ENCODE results near the gene GALR3.
A peak's percentile ranks its signal among the peaks of the same experiment; 100 is the strongest.

The GALR3 gene

DNA sequence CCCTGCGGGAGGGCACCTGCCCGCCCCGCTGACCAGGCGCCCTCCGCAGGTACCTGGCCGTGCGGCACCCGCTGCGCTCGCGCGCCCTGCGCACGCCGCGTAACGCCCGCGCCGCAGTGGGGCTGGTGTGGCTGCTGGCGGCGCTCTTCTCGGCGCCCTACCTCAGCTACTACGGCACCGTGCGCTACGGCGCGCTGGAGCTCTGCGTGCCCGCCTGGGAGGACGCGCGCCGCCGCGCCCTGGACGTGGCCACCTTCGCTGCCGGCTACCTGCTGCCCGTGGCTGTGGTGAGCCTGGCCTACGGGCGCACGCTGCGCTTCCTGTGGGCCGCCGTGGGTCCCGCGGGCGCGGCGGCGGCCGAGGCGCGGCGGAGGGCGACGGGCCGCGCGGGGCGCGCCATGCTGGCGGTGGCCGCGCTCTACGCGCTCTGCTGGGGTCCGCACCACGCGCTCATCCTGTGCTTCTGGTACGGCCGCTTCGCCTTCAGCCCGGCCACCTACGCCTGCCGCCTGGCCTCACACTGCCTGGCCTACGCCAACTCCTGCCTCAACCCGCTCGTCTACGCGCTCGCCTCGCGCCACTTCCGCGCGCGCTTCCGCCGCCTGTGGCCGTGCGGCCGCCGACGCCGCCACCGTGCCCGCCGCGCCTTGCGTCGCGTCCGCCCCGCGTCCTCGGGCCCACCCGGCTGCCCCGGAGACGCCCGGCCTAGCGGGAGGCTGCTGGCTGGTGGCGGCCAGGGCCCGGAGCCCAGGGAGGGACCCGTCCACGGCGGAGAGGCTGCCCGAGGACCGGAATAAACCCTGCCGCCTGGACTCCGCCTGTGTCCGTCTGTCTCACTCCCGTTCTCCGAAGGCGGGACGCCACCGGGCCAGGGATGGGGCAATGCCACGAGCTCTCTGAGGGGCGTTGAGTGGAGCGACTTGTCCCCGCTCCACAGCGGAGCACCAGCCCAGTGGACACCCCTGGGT, 1.8 kb downstream of the GALR3 start:
- peaks cover 6% of the 10 kb centered on the region for H3K36me3 Mint-ChIP-seq
- H3K9me3 Mint-ChIP-seq: no peaks in the 10 kb centered on the region
- H3K27me3 Mint-ChIP-seq: peaks cover 16% of the 10 kb centered on the region
- peak overlapping the region; percentile 65 for H3K4me3 Mint-ChIP-seq
- peaks cover 2% of the 10 kb centered on the region for H3K4me1 Mint-ChIP-seq
- no peak overlapping the region for H3K27ac Mint-ChIP-seq
- DNase-seq (ENCODE audit: low spot score in 2 of 2): no peak
- peak; percentile 53 for ATAC-seq (ENCODE audit: low read depth)

DNA sequence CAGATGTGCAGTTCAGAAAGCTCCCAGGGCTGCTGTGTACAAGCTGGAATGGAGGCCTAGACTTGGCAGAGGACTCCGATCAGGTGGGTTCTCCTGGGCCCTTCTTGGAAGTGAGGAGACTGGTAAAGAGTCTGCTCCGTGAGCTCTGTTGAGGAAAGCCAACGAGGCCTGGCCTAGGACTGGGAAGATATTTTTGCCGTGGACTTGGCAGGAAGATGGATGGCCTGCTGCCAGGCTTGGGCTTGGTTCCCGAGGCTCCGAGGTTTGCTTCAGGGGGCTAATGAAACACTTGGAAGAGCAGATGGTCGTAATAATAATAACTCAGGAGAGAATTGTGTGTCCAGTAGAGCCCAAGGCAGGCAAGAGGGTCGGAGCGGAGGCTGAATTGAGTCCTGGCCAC, 3.9 kb downstream of the GALR3 start:
- DNase-seq (ENCODE audit: low spot score in 2 of 2) (no peak), ATAC-seq (ENCODE audit: low read depth) (no peak)
- Mint-ChIP-seq H3K27me3 (peaks cover 11% of the 10 kb centered on the region), H3K36me3 (peaks cover 16% of the 10 kb centered on the region), H3K4me3 (no peak overlapping the region), H3K9me3 (no peaks in the 10 kb centered on the region), H3K4me1 (peaks cover 2% of the 10 kb centered on the region), H3K27ac (no peak overlapping the region)

DNA sequence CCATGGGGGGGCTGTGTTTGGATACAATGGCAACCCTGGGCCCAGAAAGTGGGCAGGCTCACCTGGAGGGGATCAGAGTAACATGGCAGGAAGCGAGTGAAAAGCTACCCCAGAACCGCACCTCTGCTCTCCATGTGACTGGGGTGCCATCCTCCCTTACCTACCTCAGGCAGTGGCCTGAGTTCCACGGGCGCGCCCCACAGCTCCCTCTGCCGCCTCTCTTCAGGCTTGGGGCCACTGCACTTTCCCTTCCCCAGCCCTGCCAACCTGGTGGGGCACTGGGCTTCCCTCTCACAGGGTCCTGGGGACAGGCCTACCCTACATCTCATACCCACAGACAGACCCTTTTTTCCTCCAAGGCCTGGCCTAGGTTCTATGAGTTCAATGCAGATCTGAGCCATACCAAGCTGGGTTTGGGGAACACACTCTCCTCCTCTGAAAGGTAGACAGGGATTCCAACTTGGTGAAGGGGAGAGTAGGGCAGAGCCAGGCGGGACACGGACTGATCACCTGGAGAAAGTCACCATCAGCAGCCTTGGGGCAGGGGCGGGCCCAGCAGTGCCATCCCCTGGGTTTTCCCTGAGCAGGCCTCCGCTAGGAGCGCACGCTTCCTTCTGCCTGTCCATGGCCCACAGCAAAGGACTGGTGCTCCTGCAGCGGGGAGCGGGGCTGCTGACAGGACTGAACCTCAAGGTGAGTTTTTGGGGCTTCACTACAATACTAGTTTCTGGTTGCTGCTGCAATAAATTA, 7.1 kb downstream of the GALR3 start:
- ATAC-seq (ENCODE audit: low read depth): no peak
- H3K4me3 Mint-ChIP-seq: no peak overlapping the region
- H3K36me3 Mint-ChIP-seq: peaks cover 24% of the 10 kb centered on the region
- no peak overlapping the region for H3K27ac Mint-ChIP-seq
- no peak for DNase-seq (ENCODE audit: low spot score in 2 of 2)
- H3K27me3 Mint-ChIP-seq: peaks cover 2% of the 10 kb centered on the region
- H3K4me1 Mint-ChIP-seq: no peaks in the 10 kb centered on the region
- H3K9me3 Mint-ChIP-seq: no peaks in the 10 kb centered on the region

DNA sequence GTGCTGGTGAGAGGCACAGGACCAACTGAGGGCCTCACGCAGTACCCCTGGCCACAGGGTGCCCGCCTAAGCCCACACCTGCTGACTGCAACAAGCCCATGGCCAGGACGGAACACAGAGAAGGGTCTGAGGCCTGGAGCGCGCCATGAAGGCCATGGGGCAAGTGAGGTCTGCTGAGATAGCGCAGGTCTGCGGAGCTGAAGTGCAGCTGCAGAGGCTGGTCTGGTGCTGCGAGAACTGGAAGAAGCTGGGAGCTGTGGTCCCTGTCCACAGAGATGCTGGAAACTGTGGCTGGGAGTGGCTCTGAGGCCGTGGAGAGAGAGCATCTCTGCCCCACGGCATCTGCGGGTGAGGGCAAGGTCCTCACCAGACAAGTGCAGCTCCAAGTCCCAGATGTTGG, 8.3 kb downstream of the GALR3 start:
- no peaks in the 10 kb centered on the region for H3K9me3 Mint-ChIP-seq
- no peak for ATAC-seq (ENCODE audit: low read depth)
- H3K27ac Mint-ChIP-seq: no peak overlapping the region
- H3K4me1 Mint-ChIP-seq: no peaks in the 10 kb centered on the region
- H3K27me3 Mint-ChIP-seq: no peaks in the 10 kb centered on the region
- DNase-seq (ENCODE audit: low spot score in 2 of 2): no peak
- H3K4me3 Mint-ChIP-seq: no peak overlapping the region
- H3K36me3 Mint-ChIP-seq: peaks cover 24% of the 10 kb centered on the region

DNA sequence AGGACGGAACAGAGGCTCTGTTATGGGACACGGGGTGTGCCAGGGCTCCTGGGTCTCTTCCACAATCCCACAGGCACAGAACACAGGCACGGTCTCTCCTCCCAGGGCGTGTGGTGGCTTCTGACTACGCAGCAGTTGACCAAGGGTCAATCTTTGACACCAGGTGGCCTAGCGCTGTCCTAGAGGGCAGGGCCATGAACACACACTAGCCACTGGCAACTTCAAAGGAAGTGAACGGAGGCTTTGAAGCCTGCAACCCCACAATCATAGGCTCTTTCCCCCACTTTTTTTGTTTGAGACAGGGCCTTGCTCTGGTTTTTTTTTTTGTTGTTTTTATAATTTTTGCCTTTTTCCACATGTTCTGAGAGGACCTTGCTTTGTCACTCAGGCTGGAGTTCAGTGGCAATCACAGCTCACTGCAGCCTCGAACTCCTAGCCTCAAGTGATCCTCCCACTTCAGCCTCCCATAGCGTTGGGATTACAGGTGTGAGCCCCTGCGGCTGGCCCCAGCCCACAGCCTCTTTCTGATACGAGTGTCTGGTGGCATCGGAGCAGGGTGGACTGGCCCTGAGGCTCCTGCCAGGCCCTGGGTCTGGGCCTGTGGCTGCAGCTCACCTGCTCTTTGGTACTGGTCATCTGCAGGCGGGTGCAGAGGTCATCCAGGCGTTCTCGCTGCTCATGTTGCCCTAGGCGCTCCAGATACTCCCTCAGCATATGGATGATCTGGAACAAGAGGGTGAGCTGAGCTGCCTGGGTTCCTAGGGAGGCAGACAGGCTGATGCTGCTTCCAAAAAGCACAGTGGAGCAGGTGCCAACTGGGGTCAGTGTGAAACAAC, 9.1 kb downstream of the GALR3 start:
- Mint-ChIP-seq H3K9me3 (no peaks in the 10 kb centered on the region), H3K4me1 (no peaks in the 10 kb centered on the region), H3K27ac (no peak overlapping the region), H3K36me3 (peaks cover 29% of the 10 kb centered on the region), H3K27me3 (no peaks in the 10 kb centered on the region), H3K4me3 (no peak overlapping the region)
- DNase-seq (ENCODE audit: low spot score in 2 of 2): no peak
- ATAC-seq (ENCODE audit: low read depth): no peak

DNA sequence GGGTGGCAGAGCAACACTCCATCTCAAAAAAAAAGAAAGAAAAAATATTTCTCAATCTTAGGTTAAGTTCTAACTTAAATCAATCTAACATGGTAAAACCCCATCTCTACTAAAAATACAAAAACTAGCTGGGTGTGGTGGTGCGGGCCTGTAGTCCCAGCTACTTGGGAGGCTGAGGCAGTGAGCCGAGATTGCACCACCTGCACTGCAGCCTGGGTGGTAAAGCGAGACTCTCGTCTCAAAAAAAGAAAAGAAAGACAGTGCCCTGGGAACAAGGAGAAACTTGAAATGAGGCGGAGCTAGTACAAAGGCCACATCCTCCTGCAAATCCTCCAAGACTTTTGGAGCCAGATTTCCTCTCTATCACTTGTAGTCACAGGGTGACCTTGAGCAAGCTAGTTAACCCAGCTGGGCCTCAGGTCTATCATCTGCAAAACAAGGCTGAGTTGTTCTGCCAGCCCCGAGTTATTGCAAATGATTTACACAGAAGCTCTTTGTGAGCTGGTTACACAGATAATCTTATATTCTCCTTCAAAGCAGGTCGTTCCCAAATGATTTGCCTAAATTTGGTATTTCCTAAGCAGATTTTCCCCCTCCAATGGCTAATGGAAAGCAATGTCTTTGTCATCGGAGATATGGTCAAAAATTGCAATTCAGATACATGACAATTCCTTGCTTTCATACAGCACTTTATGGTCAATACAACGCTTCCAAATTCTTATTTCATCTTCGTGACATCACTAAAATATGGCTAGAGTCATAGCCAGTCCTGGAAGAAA, 19.0 kb downstream of the GALR3 start:
- Mint-ChIP-seq H3K36me3 (peaks cover 5% of the 10 kb centered on the region), H3K27me3 (no peaks in the 10 kb centered on the region), H3K9me3 (no peaks in the 10 kb centered on the region), H3K4me1 (peaks cover 8% of the 10 kb centered on the region), H3K4me3 (no peak overlapping the region), H3K27ac (no peak overlapping the region)
- no peak for DNase-seq (ENCODE audit: low spot score in 2 of 2)
- no peak for ATAC-seq (ENCODE audit: low read depth)

DNA sequence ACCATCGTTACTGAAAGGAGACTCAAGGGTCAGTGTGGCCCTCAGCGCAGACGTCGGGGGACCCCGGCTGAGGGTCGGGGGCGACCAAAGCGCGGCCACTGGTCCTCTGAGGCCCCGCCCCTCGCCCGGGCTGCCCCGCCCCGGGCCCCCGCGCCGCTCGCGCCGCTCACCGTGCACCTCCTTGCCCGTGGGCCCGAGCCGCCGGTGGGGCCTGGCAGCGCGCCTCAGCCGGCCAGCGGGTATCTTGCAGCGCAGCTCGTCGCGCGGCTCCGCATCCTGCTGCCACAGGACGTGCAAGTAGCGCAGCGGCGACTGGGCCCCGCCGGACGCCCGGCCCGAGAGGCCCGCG, 20.5 kb downstream of the GALR3 start:
- no peak for DNase-seq (ENCODE audit: low spot score in 2 of 2)
- ATAC-seq (ENCODE audit: low read depth): peak; percentile 30
- H3K27ac Mint-ChIP-seq: peak overlapping the region; percentile 65
- no peaks in the 10 kb centered on the region for H3K9me3 Mint-ChIP-seq
- peak overlapping the region; percentile 85 for H3K4me3 Mint-ChIP-seq
- peaks cover 11% of the 10 kb centered on the region for H3K4me1 Mint-ChIP-seq
- H3K36me3 Mint-ChIP-seq: peaks cover 2% of the 10 kb centered on the region
- H3K27me3 Mint-ChIP-seq: no peaks in the 10 kb centered on the region

DNA sequence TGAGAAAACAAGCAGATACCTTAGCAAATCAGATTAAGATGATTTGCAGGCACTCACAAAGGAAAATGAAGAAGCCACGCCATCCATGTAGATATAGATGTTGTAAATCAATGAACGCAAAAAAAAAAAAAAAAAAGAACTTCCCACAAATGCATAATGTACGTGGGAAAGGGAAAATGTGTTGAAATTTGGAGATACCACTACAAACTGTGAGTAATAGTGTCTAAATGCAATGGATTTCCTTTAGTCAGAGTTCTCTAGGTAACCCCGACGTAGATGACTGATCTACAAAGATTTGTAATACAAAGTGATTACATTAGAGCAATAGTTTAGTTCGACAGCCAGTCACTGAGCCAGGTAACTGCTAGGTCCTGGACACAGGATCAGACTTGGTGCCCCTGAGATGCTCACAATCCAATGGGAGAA, 21.7 kb downstream of the GALR3 start:
- no peak for ATAC-seq (ENCODE audit: low read depth)
- H3K27ac Mint-ChIP-seq: no peak overlapping the region
- no peaks in the 10 kb centered on the region for H3K27me3 Mint-ChIP-seq
- peak overlapping the region; percentile 81 for H3K4me3 Mint-ChIP-seq
- no peaks in the 10 kb centered on the region for H3K9me3 Mint-ChIP-seq
- peaks cover 2% of the 10 kb centered on the region for H3K36me3 Mint-ChIP-seq
- DNase-seq (ENCODE audit: low spot score in 2 of 2): no peak
- peaks cover 15% of the 10 kb centered on the region for H3K4me1 Mint-ChIP-seq

DNA sequence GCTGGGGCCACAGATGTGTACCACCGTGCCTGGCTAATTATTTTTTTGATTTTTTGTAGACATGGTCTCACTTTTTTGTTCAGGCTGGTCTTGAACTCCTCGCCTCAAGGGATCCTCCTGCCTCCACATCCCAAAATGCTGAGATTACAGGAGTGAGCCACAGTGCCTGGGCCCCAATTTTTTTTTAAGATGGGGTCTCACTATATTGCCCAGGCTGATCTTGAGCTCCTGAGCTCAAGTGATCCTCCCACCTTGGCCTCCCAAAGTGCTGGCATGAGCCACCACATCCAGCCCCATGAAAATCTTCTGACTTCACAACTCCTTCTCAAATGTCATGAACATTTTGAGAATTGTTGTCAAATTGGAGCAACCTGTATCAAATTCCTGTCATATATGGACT, 23.3 kb downstream of the GALR3 start:
- H3K4me3 Mint-ChIP-seq: no peak overlapping the region
- no peaks in the 10 kb centered on the region for H3K9me3 Mint-ChIP-seq
- no peak for ATAC-seq (ENCODE audit: low read depth)
- peaks cover 5% of the 10 kb centered on the region for H3K36me3 Mint-ChIP-seq
- H3K27me3 Mint-ChIP-seq: no peaks in the 10 kb centered on the region
- DNase-seq (ENCODE audit: low spot score in 2 of 2): no peak
- H3K4me1 Mint-ChIP-seq: peaks cover 20% of the 10 kb centered on the region
- no peak overlapping the region for H3K27ac Mint-ChIP-seq

DNA sequence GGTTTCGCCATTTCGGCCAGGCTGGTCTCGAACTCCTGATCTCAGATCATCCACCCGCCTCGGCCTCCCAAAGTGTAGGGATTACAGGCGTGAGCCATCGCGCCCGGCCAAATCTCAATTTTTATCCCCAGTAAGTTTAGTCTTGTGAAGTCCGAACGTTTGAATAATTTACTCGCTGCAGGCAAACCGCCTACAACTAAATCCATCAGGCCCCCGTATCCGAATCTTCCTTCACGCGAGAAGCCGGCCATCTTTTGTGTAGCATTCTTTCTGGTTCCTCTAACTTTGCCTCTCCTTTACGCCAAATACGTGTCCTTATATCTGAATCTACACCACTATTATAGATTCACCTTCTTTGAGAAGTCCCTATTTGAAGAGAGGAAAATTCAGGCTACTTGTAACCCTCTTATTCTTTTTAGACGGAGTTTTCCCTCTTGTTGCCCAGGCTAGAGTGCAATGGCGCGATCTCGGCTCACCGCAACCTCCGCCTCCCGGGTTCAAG, 25.5 kb downstream of the GALR3 start:
- Mint-ChIP-seq H3K4me1 (peaks cover 22% of the 10 kb centered on the region), H3K9me3 (no peaks in the 10 kb centered on the region), H3K27ac (peak overlapping the region; percentile 96), H3K27me3 (no peaks in the 10 kb centered on the region), H3K36me3 (peaks cover 12% of the 10 kb centered on the region), H3K4me3 (peak overlapping the region; percentile 89)
- ATAC-seq (ENCODE audit: low read depth) (no peak), DNase-seq (ENCODE audit: low spot score in 2 of 2) (peak in 1 of 2 donors; percentile 18)

DNA sequence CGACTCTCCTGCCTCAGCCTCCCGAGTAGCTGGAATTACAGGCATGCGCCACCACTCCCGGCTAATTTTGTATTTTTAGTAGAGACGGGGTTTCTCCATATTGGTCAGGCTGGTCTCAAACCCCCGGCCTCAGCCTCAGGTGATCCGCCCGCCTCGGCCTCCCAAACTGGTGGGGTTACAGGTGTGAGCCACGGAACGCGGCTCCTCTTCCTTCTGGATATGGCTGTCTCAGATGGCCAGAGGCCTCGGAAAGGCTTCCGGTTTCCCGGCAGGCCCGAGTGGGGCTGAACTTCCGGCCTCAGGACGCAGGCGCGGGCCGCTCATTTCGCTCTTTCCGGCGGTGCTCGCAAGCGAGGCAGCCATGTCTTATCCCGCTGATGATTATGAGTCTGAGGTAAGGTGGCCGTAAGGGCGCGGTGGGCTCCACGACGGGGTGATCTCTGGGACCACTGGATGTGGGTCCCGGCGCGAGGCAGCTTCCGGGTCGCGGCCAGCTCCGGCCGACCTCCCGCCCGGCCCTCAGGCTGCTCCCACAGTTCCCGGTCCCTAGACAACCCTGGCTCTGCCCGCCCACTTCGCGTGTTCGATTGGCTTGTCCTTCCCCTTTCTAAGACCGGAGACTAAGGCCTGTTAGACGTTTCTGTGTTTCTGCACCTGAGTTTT, 26.0 kb downstream of the GALR3 start, which contains the start of gene EIF3L:
TSS of gene EIF3L (plus strand) at position 331 of the 663 bp plus-strand sequence. CDS start at position 362, 31 bp downstream.
- DNase-seq (ENCODE audit: low spot score in 2 of 2): peak; percentile 81 to 82
- Mint-ChIP-seq H3K27me3 (no peaks in the 10 kb centered on the region), H3K4me3 (peak within 1 kb of the TSS; percentile 89), H3K27ac (peak within 1 kb of the TSS; percentile 96), H3K4me1 (peaks cover 27% of the 10 kb centered on the region), H3K9me3 (no peaks in the 10 kb centered on the region), H3K36me3 (peaks cover 16% of the 10 kb centered on the region)
- peak; percentile 72 for ATAC-seq (ENCODE audit: low read depth)

DNA sequence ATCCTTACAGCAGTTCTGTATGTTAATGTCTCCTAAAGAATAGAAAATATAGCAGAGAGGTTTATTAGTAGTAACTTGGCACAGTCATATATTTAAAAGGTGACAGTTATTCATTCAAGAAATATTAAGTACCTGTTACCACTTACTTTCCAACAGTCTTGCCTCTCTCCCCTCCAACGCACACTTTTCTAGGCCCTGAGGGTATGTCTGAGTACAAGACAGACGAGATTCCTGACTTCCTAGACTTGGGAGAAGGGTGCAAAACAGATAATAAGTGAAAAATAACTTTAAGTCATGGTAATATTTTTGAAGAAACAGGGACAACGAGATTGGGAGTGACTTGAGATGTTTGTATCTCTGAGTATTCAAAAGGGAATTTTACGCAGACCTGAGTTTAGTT, 27.6 kb downstream of the GALR3 start:
- H3K36me3 Mint-ChIP-seq: peaks cover 24% of the 10 kb centered on the region
- ATAC-seq (ENCODE audit: low read depth): no peak
- H3K27me3 Mint-ChIP-seq: no peaks in the 10 kb centered on the region
- no peak for DNase-seq (ENCODE audit: low spot score in 2 of 2)
- peak overlapping the region; percentile 11 for H3K4me3 Mint-ChIP-seq
- H3K27ac Mint-ChIP-seq: no peak overlapping the region
- H3K9me3 Mint-ChIP-seq: no peaks in the 10 kb centered on the region
- H3K4me1 Mint-ChIP-seq: peaks cover 32% of the 10 kb centered on the region

Measured in memory B cell (primary cell).